ES-I3 (cell line): ENCODE data around the gene FASTKD1.
"Not testable (repeated sequence)": the region's sequence is repeated elsewhere in the genome, so short reads cannot be mapped to it uniquely, and the experiment has no call there.

Experiments
- H3K36me3 ChIP-seq: 2 replicates; pipeline ENCODE4 v1.6.1; 2013; ENCODE audit warnings: mild to moderate bottlenecking, low read length, control low read depth, moderate library complexity; ENCODE audit not compliant: insufficient read depth
- H3K4me1 ChIP-seq: 2 replicates; pipeline ENCODE4 v1.6.1; 2013; ENCODE audit warnings: mild to moderate bottlenecking, control low read depth, low read length; ENCODE audit not compliant: insufficient read depth
- H3K9ac ChIP-seq: 2 replicates; pipeline ENCODE4 v1.6.1; 2013; ENCODE audit warnings: low read depth, mild to moderate bottlenecking, low read length, moderate library complexity
- H3K9me3 ChIP-seq: 2 replicates; pipeline ENCODE4 v1.6.1; 2013; ENCODE audit warnings: mild to moderate bottlenecking, low read length, moderate library complexity; ENCODE audit not compliant: control insufficient read depth, insufficient read depth

Gene FASTKD1

GRCh38 chr2:169540146-169540545 is 33.5 kb downstream of the FASTKD1 start:
- no peak overlapping the region for H3K9ac ChIP-seq
- H3K36me3 ChIP-seq: no peaks in the 10 kb centered on the region; the same call in 1 of the 2 replicates
- H3K4me1 ChIP-seq: no peaks in the 10 kb centered on the region
- H3K9me3 ChIP-seq: no peaks in the 10 kb centered on the region

- H3K4me1 ChIP-seq, H3K36me3 ChIP-seq, H3K9ac ChIP-seq, H3K9me3 ChIP-seq: not testable (repeated sequence)
Observed at GRCh38 chr2:169539460-169539859, 34.2 kb downstream of the FASTKD1 start.

- no peak overlapping the region for H3K9ac ChIP-seq
- H3K36me3 ChIP-seq: no peaks in the 10 kb centered on the region
- no peaks in the 10 kb centered on the region for H3K4me1 ChIP-seq
- no peaks in the 10 kb centered on the region for H3K9me3 ChIP-seq
Observed at GRCh38 chr2:169528271-169528701, 45.4 kb downstream of the FASTKD1 start.

GRCh38 chr2:169526451-169526850 is 47.2 kb downstream of the FASTKD1 start:
- Histone ChIP-seq H3K9ac (no peak overlapping the region), H3K4me1 (no peaks in the 10 kb centered on the region), H3K9me3 (no peaks in the 10 kb centered on the region)

GRCh38 chr2:169525434-169525833 is 48.2 kb downstream of the FASTKD1 start:
- Histone ChIP-seq H3K9ac (no peak overlapping the region), H3K9me3 (no peaks in the 10 kb centered on the region), H3K36me3 (no peaks in the 10 kb centered on the region; the same call in 1 of the 2 replicates), H3K4me1 (no peaks in the 10 kb centered on the region)

More at GRCh38 chr2:169526451-169526850, 47.2 kb downstream of the FASTKD1 start:
- no peaks in the 10 kb centered on the region for H3K36me3 ChIP-seq

- no peaks in the 10 kb centered on the region; the same call in 1 of the 2 replicates for H3K36me3 ChIP-seq
- H3K4me1 ChIP-seq: no peaks in the 10 kb centered on the region
- no peaks in the 10 kb centered on the region for H3K9me3 ChIP-seq
- H3K9ac ChIP-seq: no peak overlapping the region
Observed at GRCh38 chr2:169523681-169524080, 50.0 kb downstream of the FASTKD1 start.

GRCh38 chr2:169520896-169521295 is 52.8 kb downstream of the FASTKD1 start:
- no peak overlapping the region for H3K9ac ChIP-seq
- H3K9me3 ChIP-seq: no peaks in the 10 kb centered on the region
- no peaks in the 10 kb centered on the region for H3K4me1 ChIP-seq
- no peaks in the 10 kb centered on the region; the same call in 1 of the 2 replicates for H3K36me3 ChIP-seq

- not testable (repeated sequence) for H3K4me1 ChIP-seq, H3K9me3 ChIP-seq, H3K36me3 ChIP-seq, H3K9ac ChIP-seq
Observed at GRCh38 chr2:169516488-169516995, 57.1 kb downstream of the FASTKD1 start.

- not testable (repeated sequence) for H3K9ac ChIP-seq, H3K36me3 ChIP-seq, H3K4me1 ChIP-seq, H3K9me3 ChIP-seq
Observed at GRCh38 chr2:169514758-169515157, 58.9 kb downstream of the FASTKD1 start.

- Histone ChIP-seq H3K4me1 (peaks cover 9% of the 10 kb centered on the region; the same call in 1 of the 2 replicates), H3K9ac (no peak overlapping the region), H3K36me3 (no peaks in the 10 kb centered on the region; the same call in 1 of the 2 replicates), H3K9me3 (no peaks in the 10 kb centered on the region)
Observed at GRCh38 chr2:169513926-169514325, 59.7 kb downstream of the FASTKD1 start.

- Histone ChIP-seq H3K4me1 (peaks cover 9% of the 10 kb centered on the region; the same call in 1 of the 2 replicates), H3K9me3 (no peaks in the 10 kb centered on the region), H3K36me3 (no peaks in the 10 kb centered on the region; the same call in 1 of the 2 replicates), H3K9ac (no peak overlapping the region)
Observed at GRCh38 chr2:169513094-169513493, 60.6 kb downstream of the FASTKD1 start.

- no peak overlapping the region for H3K9ac ChIP-seq
- H3K9me3 ChIP-seq: no peaks in the 10 kb centered on the region
- no peaks in the 10 kb centered on the region; the same call in 1 of the 2 replicates for H3K36me3 ChIP-seq
- peaks cover 9% of the 10 kb centered on the region; the same call in 1 of the 2 replicates for H3K4me1 ChIP-seq
Observed at GRCh38 chr2:169512525-169512924, 61.1 kb downstream of the FASTKD1 start.

- Histone ChIP-seq H3K9me3 (no peaks in the 10 kb centered on the region), H3K36me3 (no peaks in the 10 kb centered on the region), H3K4me1 (peaks cover 9% of the 10 kb centered on the region; the same call in 1 of the 2 replicates), H3K9ac (no peak overlapping the region)
Observed at GRCh38 chr2:169511818-169512217, 61.8 kb downstream of the FASTKD1 start.

- H3K36me3 ChIP-seq: no peaks in the 10 kb centered on the region
- H3K9ac ChIP-seq: no peak overlapping the region
- peaks cover 9% of the 10 kb centered on the region; the same call in 1 of the 2 replicates for H3K4me1 ChIP-seq
- H3K9me3 ChIP-seq: no peaks in the 10 kb centered on the region
Observed at GRCh38 chr2:169510496-169510895, 63.2 kb downstream of the FASTKD1 start.

GRCh38 chr2:169509955-169510354 is 63.7 kb downstream of the FASTKD1 start:
- no peak overlapping the region for H3K9ac ChIP-seq

More at GRCh38 chr2:169509955-169510354, 63.7 kb downstream of the FASTKD1 start:
- no peaks in the 10 kb centered on the region for H3K9me3 ChIP-seq
- H3K4me1 ChIP-seq: peaks cover 9% of the 10 kb centered on the region; the same call in 1 of the 2 replicates
- H3K36me3 ChIP-seq: no peaks in the 10 kb centered on the region
